ENCODE measurements around the gene TTLL6.

TTLL6 gene

DNA sequence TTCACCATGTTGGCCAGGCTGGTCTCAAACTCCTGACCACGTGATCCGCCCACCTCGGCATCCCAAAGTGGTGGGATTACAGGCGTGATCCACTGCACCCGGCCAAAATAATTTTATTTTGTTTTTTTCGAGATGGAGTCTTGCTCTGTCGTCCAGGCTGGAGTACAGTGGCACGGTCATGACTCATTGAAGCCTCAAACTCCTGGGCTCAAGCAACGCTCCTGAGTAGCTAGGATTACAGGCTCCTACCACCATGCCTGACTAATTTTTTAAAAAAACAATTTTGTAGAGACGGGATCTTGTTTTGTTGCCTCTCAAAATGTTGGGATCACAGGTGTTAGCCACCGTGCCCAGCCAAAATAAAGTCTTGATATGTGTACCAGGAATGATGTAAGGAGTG lies 2.4 kb upstream of the TTLL6 start:
- Histone ChIP-seq H3K4me3 (ENCODE audit: low read depth, low read length) (no peak overlapping the region), H3K36me3 (replicated peaks) (no peaks in the 10 kb centered on the region), H3K27ac (no peak overlapping the region), H3K27me3 (replicated peaks) (no peaks in the 10 kb centered on the region)
- DNase-seq: peak; percentile 15
- in situ Hi-C loops (cut with HindIII; ENCODE audit: low pct_ligation_motif_present, low sequenced_read_pairs): loop anchor here (25.0 kb wide), 1 partner anchor 218 kb away; no protein-coding TSS in a partner anchor
- TF ChIP-seq CTCF (IDR thresholded peaks at IDR 0.05; ENCODE audit: low read depth, low read length, missing control alignments): no peak

DNA sequence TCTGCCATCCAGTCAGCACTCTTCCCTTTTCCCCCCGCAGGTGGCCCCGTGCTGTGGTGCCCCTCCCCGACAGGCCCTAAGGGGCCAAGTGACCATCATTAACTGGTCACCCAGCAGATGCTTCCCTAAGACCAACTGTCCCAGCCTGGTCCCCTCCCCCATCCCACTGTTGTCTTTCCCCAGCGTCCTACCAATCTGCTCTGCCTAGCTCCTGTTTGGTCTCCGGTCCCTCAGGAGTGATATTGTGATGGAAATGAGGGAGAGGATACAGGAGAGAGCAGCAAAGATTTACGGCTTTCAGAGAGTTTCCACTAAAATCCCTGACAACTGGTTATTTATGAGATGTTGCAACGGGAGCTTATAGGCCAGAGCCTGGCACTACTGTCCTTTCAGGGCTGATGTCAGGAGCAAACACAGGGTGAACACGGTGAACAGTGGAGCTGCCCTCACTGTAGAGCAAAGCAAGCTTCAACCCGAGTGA lies 1.4 kb upstream of the TTLL6 start:
- no peak for TF ChIP-seq CTCF (IDR thresholded peaks at IDR 0.05; ENCODE audit: low read depth, low read length, missing control alignments)
- in situ Hi-C loops (cut with HindIII; ENCODE audit: low pct_ligation_motif_present, low sequenced_read_pairs): loop anchor here (25.0 kb wide), 1 partner anchor 219 kb away; no protein-coding TSS in a partner anchor

DNA sequence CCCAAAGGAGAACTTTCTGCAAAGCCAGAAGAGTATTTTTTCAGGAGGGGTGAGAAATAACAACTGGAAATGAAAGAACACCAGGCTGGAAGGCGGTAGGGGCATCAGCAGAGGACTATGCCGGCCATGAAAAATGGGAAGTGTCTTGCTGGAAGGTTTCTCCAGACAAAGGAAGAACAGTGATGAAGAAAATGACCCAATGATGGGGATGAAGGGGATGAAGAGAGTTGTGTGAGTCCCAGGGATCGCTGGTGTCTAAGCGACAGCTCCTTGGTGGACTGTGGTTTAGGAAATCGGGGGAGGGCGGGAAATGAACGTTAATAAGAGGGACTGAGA lies 623 bp downstream of the TTLL6 start:
- in situ Hi-C loops (cut with HindIII; ENCODE audit: low pct_ligation_motif_present, low sequenced_read_pairs): loop anchor here (25.0 kb wide), 1 partner anchor 221 kb away; no protein-coding TSS in a partner anchor

More for the DNA sequence above, 1.4 kb upstream of the TTLL6 start:
- Histone ChIP-seq H3K27me3 (replicated peaks) (no peaks in the 10 kb centered on the region), H3K36me3 (replicated peaks) (no peaks in the 10 kb centered on the region), H3K27ac (no peak overlapping the region), H3K4me3 (ENCODE audit: low read depth, low read length) (no peak overlapping the region)
- DNase-seq: no peak

GRCh38 chr17:48815311-48815710 lies 1.7 kb downstream of the TTLL6 start:
- H3K27me3 ChIP-seq (replicated peaks): peaks cover 3% of the 10 kb centered on the region
- DNase-seq: no peak
- no peaks in the 10 kb centered on the region for H3K36me3 ChIP-seq (replicated peaks)
- in situ Hi-C loops (cut with HindIII; ENCODE audit: low pct_ligation_motif_present, low sequenced_read_pairs): loop anchor here (25.0 kb wide), 1 partner anchor 222 kb away; no protein-coding TSS in a partner anchor
- TF ChIP-seq CTCF (IDR thresholded peaks at IDR 0.05; ENCODE audit: low read depth, low read length, missing control alignments): no peak
- H3K4me3 ChIP-seq (ENCODE audit: low read depth, low read length): no peak overlapping the region
- H3K27ac ChIP-seq: no peak overlapping the region

More for the DNA sequence above, 623 bp downstream of the TTLL6 start:
- TF ChIP-seq CTCF (IDR thresholded peaks at IDR 0.05; ENCODE audit: low read depth, low read length, missing control alignments): no peak
- Histone ChIP-seq H3K27me3 (replicated peaks) (peaks cover 3% of the 10 kb centered on the region), H3K36me3 (replicated peaks) (no peaks in the 10 kb centered on the region), H3K4me3 (ENCODE audit: low read depth, low read length) (peak overlapping the region; percentile 40), H3K27ac (no peak overlapping the region)
- no peak for DNase-seq

GRCh38 chr17:48814504-48814903 lies 2.5 kb downstream of the TTLL6 start:
- Histone ChIP-seq H3K27me3 (replicated peaks) (peaks cover 3% of the 10 kb centered on the region), H3K36me3 (replicated peaks) (no peaks in the 10 kb centered on the region)
- TF ChIP-seq CTCF (IDR thresholded peaks at IDR 0.05; ENCODE audit: low read depth, low read length, missing control alignments): peak; percentile 91

DNA sequence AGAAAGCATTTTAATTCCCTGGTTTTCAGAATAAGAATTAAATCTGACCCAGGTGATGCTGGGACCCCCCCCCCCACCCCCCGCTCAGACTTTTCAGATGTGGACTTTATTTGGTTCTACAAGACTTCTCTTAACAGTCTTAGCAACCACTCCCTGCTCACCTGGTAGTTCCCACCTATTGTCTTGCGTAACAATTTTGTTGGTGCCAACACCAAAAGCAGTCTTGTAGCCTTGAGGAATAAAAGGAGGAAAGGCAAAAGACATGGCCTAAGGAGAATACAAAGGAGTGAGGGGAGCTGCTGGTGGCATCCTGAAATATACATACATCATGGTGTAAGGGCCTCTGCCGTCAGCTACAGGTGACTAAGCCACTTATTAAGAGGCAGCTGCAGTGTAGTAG lies 5.0 kb downstream of the TTLL6 start:
- no peak for TF ChIP-seq CTCF (IDR thresholded peaks at IDR 0.05; ENCODE audit: low read depth, low read length, missing control alignments)
- Histone ChIP-seq H3K27ac (no peak overlapping the region), H3K27me3 (replicated peaks) (peaks cover 3% of the 10 kb centered on the region), H3K4me3 (ENCODE audit: low read depth, low read length) (no peak overlapping the region), H3K36me3 (replicated peaks) (no peaks in the 10 kb centered on the region)
- in situ Hi-C loops (cut with HindIII; ENCODE audit: low pct_ligation_motif_present, low sequenced_read_pairs): loop anchor here (25.0 kb wide), 1 partner anchor 225 kb away; no protein-coding TSS in a partner anchor
- DNase-seq: no peak

More at GRCh38 chr17:48814504-48814903, 2.5 kb downstream of the TTLL6 start:
- DNase-seq: peak; percentile 26
- H3K27ac ChIP-seq: no peak overlapping the region
- H3K4me3 ChIP-seq (ENCODE audit: low read depth, low read length): no peak overlapping the region
- in situ Hi-C loops (cut with HindIII; ENCODE audit: low pct_ligation_motif_present, low sequenced_read_pairs): loop anchor here (25.0 kb wide), 1 partner anchor 223 kb away; no protein-coding TSS in a partner anchor

Data from brain microvascular endothelial cell (primary cell).